Measurements from ENCODE around the gene TBXAS1.

The TBXAS1 gene

GRCh38 chr7:139984642-139985539 is 155.8 kb downstream of the TBXAS1 start:
- DNase-seq: no peak

GRCh38 chr7:139985811-139986210 is 156.7 kb downstream of the TBXAS1 start:
- no peak for DNase-seq

GRCh38 chr7:139987691-139988516 is 158.8 kb downstream of the TBXAS1 start:
- no peak for DNase-seq

- DNase-seq: no peak
Measured at GRCh38 chr7:139989366-139990141, 160.5 kb downstream of the TBXAS1 start.

- no peak for DNase-seq
Measured at GRCh38 chr7:139990142-139990535, 161.1 kb downstream of the TBXAS1 start.

- no peak for DNase-seq
Measured at GRCh38 chr7:139990571-139991268, 161.7 kb downstream of the TBXAS1 start.

- DNase-seq: no peak
Measured at GRCh38 chr7:139991269-139991666, 162.2 kb downstream of the TBXAS1 start.

- no peak for DNase-seq
Measured at GRCh38 chr7:139991911-139992310, 162.8 kb downstream of the TBXAS1 start.

- DNase-seq: peak; percentile 39
Measured at GRCh38 chr7:139992353-139993044, 163.4 kb downstream of the TBXAS1 start.

- no peak for DNase-seq
Measured at GRCh38 chr7:139993169-139993568, 164.1 kb downstream of the TBXAS1 start.

GRCh38 chr7:139993592-139993991 is 164.5 kb downstream of the TBXAS1 start:
- DNase-seq: no peak

- DNase-seq: no peak
Measured at GRCh38 chr7:139994356-139994755, 165.3 kb downstream of the TBXAS1 start.

GRCh38 chr7:139995017-139995915 is 166.2 kb downstream of the TBXAS1 start:
- no peak for DNase-seq

GRCh38 chr7:139998572-139998971 is 169.5 kb downstream of the TBXAS1 start:
- no peak for DNase-seq

- no peak for DNase-seq
Measured at GRCh38 chr7:139999516-139999915, 170.5 kb downstream of the TBXAS1 start.

- no peak for DNase-seq
Measured at GRCh38 chr7:140000666-140001268, 171.7 kb downstream of the TBXAS1 start.

- no peak for DNase-seq
Measured at GRCh38 chr7:140003913-140004382, 174.9 kb downstream of the TBXAS1 start.

- no peak for DNase-seq
Measured at GRCh38 chr7:140004672-140005071, 175.6 kb downstream of the TBXAS1 start.

- DNase-seq: no peak
Measured at GRCh38 chr7:140005341-140005740, 176.3 kb downstream of the TBXAS1 start.
